H1 (cell line): Measurements from ENCODE around the gene HOXC11. TPM values are rescaled to one million over a fixed set of nuclear protein-coding genes. Genes with fewer than 3 reads are reported as not detected.
A peak's percentile ranks its signal among the peaks of the same experiment; 100 is the strongest.

Source experiments
- BCL11A ChIP-seq, 2 experiments: IDR thresholded peaks; one replicate each; pipeline ENCODE4 v1.6.1; 2011; ENCODE audit warnings: low read depth in 2 of 2, low read length in 2 of 2, mild to moderate bottlenecking in 2 of 2
- CEBPB ChIP-seq: IDR thresholded peaks from 2 replicates; pipeline ENCODE4 v1.6.1; 2012; ENCODE audit warnings: low read depth, low read length
- CHD1 ChIP-seq: IDR thresholded peaks from 2 replicates; pipeline ENCODE4 v1.6.1; 2012; ENCODE audit warnings: low read depth, low read length, improper control_type of control experiment
- EZH2 ChIP-seq: fragments of 200-600 bp; sonication (generic); IDR thresholded peaks from 2 replicates; pipeline ENCODE4 v1.7.1; 2012; ENCODE audit warnings: low read depth, mild to moderate bottlenecking, moderate library complexity, low read length, inconsistent platforms; ENCODE audit not compliant: severe bottlenecking
- JUN ChIP-seq: IDR thresholded peaks from 2 replicates; pipeline ENCODE4 v1.6.1; 2011; ENCODE audit warnings: low read depth, mild to moderate bottlenecking, improper control_type of control experiment, low read length
- NANOG ChIP-seq: IDR thresholded peaks from 2 replicates; pipeline ENCODE4 v1.6.1; 2011; ENCODE audit warnings: low read length, low read depth, mild to moderate bottlenecking, inconsistent platforms; ENCODE audit not compliant: insufficient read depth, poor library complexity, severe bottlenecking
- PHF8 ChIP-seq: fragments of 200-600 bp; sonication (generic); conservative IDR thresholded peaks from 2 replicates; pipeline ENCODE4 v1.7.1; 2012; ENCODE audit warnings: low read depth, mild to moderate bottlenecking, inconsistent platforms, low read length, moderate library complexity
- POU5F1 ChIP-seq: IDR thresholded peaks from 2 replicates; pipeline ENCODE4 v1.6.1; 2011; ENCODE audit warnings: low read depth, mild to moderate bottlenecking, low read length, moderate library complexity
- RAD21 ChIP-seq, 2 experiments: IDR thresholded peaks in 1 of 2; conservative IDR thresholded peaks in 1 of 2; 2 replicates each; pipeline ENCODE4 v1.6.1; 2011; ENCODE audit warnings: low read depth in 2 of 2, low read length in 2 of 2, improper control_type of control experiment in 1 of 2, inconsistent platforms in 1 of 2, mild to moderate bottlenecking in 1 of 2, moderate library complexity in 1 of 2
- RBBP5 ChIP-seq: IDR thresholded peaks from 2 replicates; pipeline ENCODE4 v1.7.1; 2012; ENCODE audit warnings: low read depth, mild to moderate bottlenecking, inconsistent platforms, low read length, moderate library complexity, borderline replicate concordance
- RNF2 ChIP-seq: fragments of 200-900, 300-1000 bp; sonication (generic); IDR thresholded peaks from 2 replicates; pipeline ENCODE4 v1.7.1; 2016; ENCODE audit warnings: borderline replicate concordance, low read depth, mild to moderate bottlenecking, antibody characterized with exemption, low read length; ENCODE audit not compliant: poor library complexity, severe bottlenecking; ENCODE audit errors: missing control alignments
- SAP30 ChIP-seq: fragments of 300-600 bp; sonication (generic); IDR thresholded peaks from 2 replicates; pipeline ENCODE4 v1.7.1; 2012; ENCODE audit warnings: low read length, moderate library complexity, mild to moderate bottlenecking, inconsistent platforms; ENCODE audit not compliant: insufficient read depth, insufficient replicate concordance
- SIN3A ChIP-seq, 2 experiments: IDR thresholded peaks in 1 of 2; conservative IDR thresholded peaks in 1 of 2; 2 replicates each; pipeline ENCODE4 v1.6.1; 2011 to 2012; ENCODE audit warnings: low read length in 2 of 2, improper control_type of control experiment in 1 of 2, low read depth in 1 of 2, mild to moderate bottlenecking in 1 of 2
- SP2 ChIP-seq: IDR thresholded peaks from 2 replicates; pipeline ENCODE4 v1.6.1; 2012; ENCODE audit warnings: mild to moderate bottlenecking, low read length, inconsistent platforms
- SP4 ChIP-seq: IDR thresholded peaks from 2 replicates; pipeline ENCODE4 v1.6.1; 2012; ENCODE audit warnings: low read length, inconsistent platforms
- SRF ChIP-seq: IDR thresholded peaks from 2 replicates; pipeline ENCODE4 v1.6.1; 2011; ENCODE audit warnings: mild to moderate bottlenecking, low read depth, low read length, moderate library complexity
- SUZ12 ChIP-seq: fragments of 200-600 bp; sonication (generic); IDR thresholded peaks from 2 replicates; pipeline ENCODE4 v1.6.1; 2012; ENCODE audit warnings: mild to moderate bottlenecking, inconsistent platforms, low read length, moderate library complexity, mixed read lengths
- TAF1 ChIP-seq: IDR thresholded peaks from 2 replicates; pipeline ENCODE4 v1.6.1; 2011; ENCODE audit warnings: mild to moderate bottlenecking, low read depth, low read length
- TCF12 ChIP-seq: IDR thresholded peaks from 2 replicates; pipeline ENCODE4 v1.6.1; 2011; ENCODE audit warnings: low read depth, mild to moderate bottlenecking, low read length
- TEAD4 ChIP-seq: IDR thresholded peaks from 2 replicates; pipeline ENCODE4 v1.6.1; 2012; ENCODE audit warnings: low read depth, low read length, inconsistent platforms, mixed read lengths
- polyA plus RNA-seq, 7 experiments: library from polyadenylated mRNA; depleted of rRNA in 3 of 7; stranded (reverse) in 5 of 7; unstranded in 2 of 7; fragments of >200 nt in 5 of 7; fragments of 200-250 nt in 2 of 7; gene quantifications; 1 replicate in 5 of 7; 2 replicates in 1 of 7; 4 replicates in 1 of 7; pipeline versions ENCODE4 v1.2.1 to v1.2.3, GENCODE V29; 2011 to 2013; ENCODE audit warnings: missing spikeins in 2 of 7, mixed read lengths in 2 of 7
- total RNA-seq: library from RNA; stranded (reverse); fragmentation: NEBNext Ultra II Directional; extraction: Animal tissue kit (Norgen Biotek cat#: 25700); gene quantifications from 2 replicates; pipeline ENCODE4 v1.2.1, GENCODE V29; 2021

HOXC11 gene
- total and polyA plus RNA-seq, 2 of the 8 experiments (the other 6 are each of a cell fraction or from before 2014, with no cell fraction given) = not detected

GRCh38 chr12:53935383-53936341 is 37.3 kb upstream of the HOXC11 start (continued):
- TF ChIP-seq JUN (no peak), NANOG (no peak), CHD1 (no peak), EZH2 (peak; percentile 99), SRF (no peak), CEBPB (no peak), BCL11A (IDR thresholded peaks at IDR 0.05; ENCODE audit: low read depth in 2 of 2, low read length in 2 of 2) (no peak), RBBP5 (no peak), SAP30 (no peak), SIN3A (conservative IDR thresholded peaks at IDR 0.05 in 1 of 2, IDR thresholded peaks at IDR 0.05 in 1 of 2; ENCODE audit: low read depth in 1 of 2, low read length in 2 of 2) (no peak), PHF8 (no peak), SUZ12 (peak; percentile 100), RAD21 (IDR thresholded peaks at IDR 0.05 in 1 of 2, conservative IDR thresholded peaks at IDR 0.05 in 1 of 2; ENCODE audit: low read depth in 2 of 2, low read length in 2 of 2) (no peak), TEAD4 (no peak), POU5F1 (no peak), TCF12 (no peak), RNF2 (peak; percentile 89), TAF1 (no peak), SP4 (no peak), SP2 (no peak)
